Uterus (tissue), 2 donors: ENCODE results near the gene MAN2B2.

ENCODE experiments used
- CTCF ChIP-seq, 4 experiments: fragments of 200-600 bp in 2 of 4; fragments of 450-650 bp in 2 of 4; sonication (generic) in 2 of 4; IDR thresholded peaks; one replicate each; pipeline ENCODE4 v1.5.1; 2016 to 2019; ENCODE audit warnings: antibody characterized with exemption in 4 of 4, mild to moderate bottlenecking in 2 of 4, moderate library complexity in 1 of 4
- POLR2A ChIP-seq, 2 donors: fragments of 450-650 bp; IDR thresholded peaks; one replicate each; pipeline ENCODE4 v1.6.1; 2016; ENCODE audit warnings: antibody characterized with exemption in 2 of 2, mild to moderate bottlenecking in 1 of 2, moderate library complexity in 1 of 2

- TF ChIP-seq CTCF (IDR thresholded peaks at IDR 0.05) (no peak), POLR2A (IDR thresholded peaks at IDR 0.05) (no peak)
Observed at GRCh38 chr4:6625256-6625655, 50.3 kb downstream of the MAN2B2 start.
